H9 (cell line): Measurements from ENCODE around the gene CALN1. TPM values are rescaled to one million over a fixed set of nuclear protein-coding genes. Genes with fewer than 3 reads are reported as not detected.

ENCODE experiments used
- DNase-seq: peaks from one replicate; pipeline ENCODE4 v3.0.0-alpha.2; 2017
- H2AFZ ChIP-seq: one replicate; pipeline ENCODE4 v1.6.1; 2013; ENCODE audit warnings: mild to moderate bottlenecking, low read length, control low read depth, moderate library complexity
- H2AK5ac ChIP-seq: 2 replicates; pipeline ENCODE4 v1.6.1; 2013; ENCODE audit warnings: low read length, control low read depth, mixed read lengths; ENCODE audit not compliant: insufficient read length
- H2BK120ac ChIP-seq: one replicate; pipeline ENCODE4 v1.6.1; 2013; ENCODE audit warnings: low read depth, mild to moderate bottlenecking, low read length, control low read depth, inconsistent platforms; ENCODE audit not compliant: poor library complexity, severe bottlenecking
- H2BK12ac ChIP-seq: 2 replicates; pipeline ENCODE4 v1.6.1; 2013; ENCODE audit warnings: low read length, control low read depth, mixed read lengths, low read depth; ENCODE audit not compliant: insufficient read length
- H2BK15ac ChIP-seq: 2 replicates; pipeline ENCODE4 v1.6.1; 2013; ENCODE audit warnings: low read depth, low read length, control low read depth
- H2BK20ac ChIP-seq: one replicate; pipeline ENCODE4 v1.6.1; 2013; ENCODE audit warnings: low read depth, mild to moderate bottlenecking, low read length, control low read depth, inconsistent platforms; ENCODE audit not compliant: poor library complexity, severe bottlenecking
- H2BK5ac ChIP-seq: 2 replicates; pipeline ENCODE4 v1.6.1; 2013; ENCODE audit warnings: low read length, control low read depth, mixed read lengths; ENCODE audit not compliant: insufficient read length
- H3K14ac ChIP-seq: 2 replicates; pipeline ENCODE4 v1.6.1; 2013; ENCODE audit warnings: low read length, control low read depth; ENCODE audit not compliant: insufficient read depth
- H3K18ac ChIP-seq: 2 replicates; pipeline ENCODE4 v1.6.1; 2013; ENCODE audit warnings: low read depth, mild to moderate bottlenecking, mixed read lengths, low read length, control low read depth; ENCODE audit not compliant: insufficient read length
- H3K23ac ChIP-seq: 2 replicates; pipeline ENCODE4 v1.6.1; 2013; ENCODE audit warnings: low read length, control low read depth, mixed read lengths, low read depth; ENCODE audit not compliant: insufficient read length
- H3K23me2 ChIP-seq: 2 replicates; pipeline ENCODE4 v1.6.1; 2013; ENCODE audit warnings: low read depth, mild to moderate bottlenecking, mixed read lengths, low read length, control low read depth; ENCODE audit not compliant: insufficient read length, poor library complexity, severe bottlenecking
- H3K27ac ChIP-seq: 2 replicates; pipeline ENCODE4 v1.5.1; 2013; ENCODE audit warnings: low read length, control low read depth, mixed read lengths, low read depth; ENCODE audit not compliant: insufficient read length
- H3K27me3 ChIP-seq: 2 replicates; pipeline ENCODE4 v1.6.1; 2013; ENCODE audit warnings: low read length, control low read depth, inconsistent platforms; ENCODE audit not compliant: insufficient read depth
- H3K4ac ChIP-seq: 2 replicates; pipeline ENCODE4 v1.6.1; 2013; ENCODE audit warnings: low read depth, mild to moderate bottlenecking, control low read depth, inconsistent platforms, low read length, moderate library complexity
- H3K4me1 ChIP-seq: 2 replicates; pipeline ENCODE4 v1.6.1; 2013; ENCODE audit warnings: low read length, control low read depth, inconsistent platforms; ENCODE audit not compliant: insufficient read depth
- H3K4me2 ChIP-seq: 2 replicates; pipeline ENCODE4 v1.6.1; 2013; ENCODE audit warnings: low read length, control low read depth, mixed read lengths; ENCODE audit not compliant: insufficient read length, insufficient read depth
- H3K56ac ChIP-seq: 2 replicates; pipeline ENCODE4 v1.6.1; 2013; ENCODE audit warnings: low read depth, mild to moderate bottlenecking, mixed read lengths, low read length, control low read depth; ENCODE audit not compliant: insufficient read length
- H3K79me1 ChIP-seq: 2 replicates; pipeline ENCODE4 v1.6.1; 2013; ENCODE audit warnings: low read depth, mild to moderate bottlenecking, moderate library complexity, low read length, control low read depth, inconsistent platforms; ENCODE audit not compliant: insufficient read depth, poor library complexity, severe bottlenecking
- H3K79me2 ChIP-seq: 2 replicates; pipeline ENCODE4 v1.6.1; 2013; ENCODE audit warnings: low read length, control low read depth, inconsistent platforms; ENCODE audit not compliant: insufficient read depth
- H3K9ac ChIP-seq: 2 replicates; pipeline ENCODE4 v1.6.1; 2013; ENCODE audit warnings: low read length, control low read depth, mixed read lengths; ENCODE audit not compliant: insufficient read length; ENCODE audit errors: extremely low read depth
- H3K9me3 ChIP-seq: one replicate; pipeline ENCODE4 v1.6.1; 2013; ENCODE audit warnings: low read depth, low read length, inconsistent platforms; ENCODE audit not compliant: control insufficient read depth
- H3T11ph ChIP-seq: one replicate; pipeline ENCODE4 v1.6.1; 2013; ENCODE audit warnings: mild to moderate bottlenecking, low read length, control low read depth, inconsistent platforms
- H4K20me1 ChIP-seq: one replicate; pipeline ENCODE4 v1.6.1; 2013; ENCODE audit not compliant: control insufficient read depth, insufficient read length, insufficient read depth
- H4K5ac ChIP-seq: 2 replicates; pipeline ENCODE4 v1.6.1; 2013; ENCODE audit warnings: low read depth, mild to moderate bottlenecking, mixed read lengths, low read length, control low read depth; ENCODE audit not compliant: insufficient read length
- H4K8ac ChIP-seq: replicated peaks from 2 replicates; pipeline ENCODE4 v1.6.1; 2013; ENCODE audit warnings: low read length, control low read depth, mixed read lengths, low read depth; ENCODE audit not compliant: insufficient read length
- H4K91ac ChIP-seq: 2 replicates; pipeline ENCODE4 v1.6.1; 2013; ENCODE audit warnings: low read depth, mild to moderate bottlenecking, moderate library complexity, mixed read lengths, low read length, control low read depth; ENCODE audit not compliant: insufficient read length
- H3K27ac Mint-ChIP-seq, 3 experiments: 2 replicates in 2 of 3; 3 replicates in 1 of 3; pipeline ENCODE4 v1.8.0; 2020 to 2021; ENCODE audit warnings: mixed read lengths in 3 of 3, mild to moderate bottlenecking in 1 of 3, moderate library complexity in 1 of 3
- H3K27me3 Mint-ChIP-seq: 2 replicates; pipeline ENCODE4 v1.8.0; 2021; ENCODE audit warnings: low read depth, mild to moderate bottlenecking, moderate library complexity, mixed read lengths
- H3K36me3 Mint-ChIP-seq, 3 experiments: 2 replicates in 2 of 3; 3 replicates in 1 of 3; pipeline ENCODE4 v1.8.0; 2020 to 2021; ENCODE audit warnings: low read depth in 3 of 3, mixed read lengths in 3 of 3; ENCODE audit not compliant: insufficient read depth in 1 of 3
- H3K4me1 Mint-ChIP-seq, 2 experiments: 2 replicates each; pipeline ENCODE4 v1.8.0; 2020; ENCODE audit warnings: mixed read lengths in 2 of 2
- H3K4me3 Mint-ChIP-seq, 2 experiments: 2 replicates in 1 of 2; 3 replicates in 1 of 2; pipeline ENCODE4 v1.8.0; 2020 to 2021; ENCODE audit warnings: mild to moderate bottlenecking in 2 of 2, mixed read lengths in 2 of 2, moderate library complexity in 1 of 2
- H3K9me3 Mint-ChIP-seq, 2 experiments: 2 replicates in 1 of 2; 3 replicates in 1 of 2; pipeline ENCODE4 v1.8.0; 2020; ENCODE audit warnings: mild to moderate bottlenecking in 2 of 2, mixed read lengths in 2 of 2, moderate library complexity in 1 of 2
- CTCF ChIP-seq: fragments of 200-600 bp; sonication (generic); conservative IDR thresholded peaks from 3 replicates; pipeline ENCODE4 v1.8.0; 2021; ENCODE audit warnings: antibody characterized with exemption, mild to moderate bottlenecking
- WGBS: extraction: QIAGEN DNeasy Blood & Tissue Kit; methylation state at CpG from one replicate; pipeline ENCODE4 v1.1.7; 2013; ENCODE audit warnings: missing lambda C conversion rate, low lambda C conversion rate, mixed read lengths; ENCODE audit not compliant: insufficient read length; ENCODE audit errors: extremely low coverage; 5-methylcytosine and 5-hydroxymethylcytosine counted together
- total RNA-seq: library from RNA; stranded (reverse); gene quantifications from 2 replicates; pipeline ENCODE4 v1.2.1, GENCODE V29; 2021

Gene CALN1
- total RNA-seq, 1 experiment from 2014 or later, result 2.8 TPM

GRCh38 chr7:71904484-71904883 is 507.7 kb downstream of the CALN1 start:
- H4K20me1 ChIP-seq, result peaks cover 2% of the 10 kb centered on the region
- TF ChIP-seq CTCF, result no peak
- H3K27ac Mint-ChIP-seq, result no peak overlapping the region
- H2AK5ac ChIP-seq, result no peak overlapping the region
- no CpG with 5 or more reads among the region's 4 CpGs for WGBS
- H2AFZ ChIP-seq, result no peak overlapping the region
- no peak overlapping the region for H4K5ac ChIP-seq
- no peak overlapping the region for H3K14ac ChIP-seq
- no peaks in the 10 kb centered on the region for H3K36me3 Mint-ChIP-seq
- no peaks in the 10 kb centered on the region for H3K27me3 Mint-ChIP-seq
- no peak overlapping the region for H4K91ac ChIP-seq
- H3K4me1 ChIP-seq, result no peaks in the 10 kb centered on the region
- H3K56ac ChIP-seq, result no peak overlapping the region
- H2BK5ac ChIP-seq, result no peak overlapping the region
- H3K4me1 Mint-ChIP-seq, result no peaks in the 10 kb centered on the region
- H3K4me2 ChIP-seq, result no peak overlapping the region
- H3K27me3 ChIP-seq, result no peaks in the 10 kb centered on the region
- H3K4me3 Mint-ChIP-seq, result no peak overlapping the region
- H4K8ac ChIP-seq, result no peak overlapping the region
- H2BK12ac ChIP-seq, result no peak overlapping the region
- no peaks in the 10 kb centered on the region for H3K23me2 ChIP-seq
- H3K9me3 Mint-ChIP-seq, result peaks cover 0 to 5% of the 10 kb centered on the region in 2 experiments; a peak in 2 of 5 replicates
- H3K4ac ChIP-seq, result no peak overlapping the region
- no peaks in the 10 kb centered on the region for H3K79me2 ChIP-seq
- H3K18ac ChIP-seq, result no peak overlapping the region
- no peaks in the 10 kb centered on the region for H3K79me1 ChIP-seq
- H3T11ph ChIP-seq, result no peak overlapping the region
- no peak overlapping the region for H2BK15ac ChIP-seq
- no peaks in the 10 kb centered on the region for H3K9me3 ChIP-seq
- no peak for DNase-seq
- no peak overlapping the region for H3K23ac ChIP-seq
- no peak overlapping the region for H3K9ac ChIP-seq
- H2BK120ac ChIP-seq, result no peak overlapping the region
- H3K27ac ChIP-seq, result no peak overlapping the region
- no peak overlapping the region for H2BK20ac ChIP-seq
